H1 (cell line): ENCODE data around the gene SUMF1. TPM values are rescaled to one million over a fixed set of nuclear protein-coding genes. Genes with fewer than 3 reads are reported as not detected.

Experiments
- CHD7 ChIP-seq: fragments of 300-600 bp; sonication (generic); IDR thresholded peaks from 2 replicates; pipeline ENCODE4 v1.7.1; 2012; ENCODE audit warnings: low read length, moderate library complexity, mild to moderate bottlenecking, inconsistent platforms; ENCODE audit not compliant: insufficient replicate concordance
- POLR2A ChIP-seq, 2 experiments: IDR thresholded peaks; 1 replicate in 1 of 2; 2 replicates in 1 of 2; pipeline ENCODE4 v1.6.1; 2011; ENCODE audit warnings: low read depth in 2 of 2, low read length in 2 of 2, mild to moderate bottlenecking in 2 of 2; ENCODE audit errors: control extremely low read depth in 1 of 2
- polyA plus RNA-seq, 7 experiments: library from polyadenylated mRNA; depleted of rRNA in 3 of 7; stranded (reverse) in 5 of 7; unstranded in 2 of 7; fragments of >200 nt in 5 of 7; fragments of 200-250 nt in 2 of 7; gene quantifications; 1 replicate in 5 of 7; 2 replicates in 1 of 7; 4 replicates in 1 of 7; pipeline versions ENCODE4 v1.2.1 to v1.2.3, GENCODE V29; 2011 to 2013; ENCODE audit warnings: missing spikeins in 2 of 7, mixed read lengths in 2 of 7
- total RNA-seq: library from RNA; stranded (reverse); fragmentation: NEBNext Ultra II Directional; extraction: Animal tissue kit (Norgen Biotek cat#: 25700); gene quantifications from 2 replicates; pipeline ENCODE4 v1.2.1, GENCODE V29; 2021

Gene SUMF1
- total and polyA plus RNA-seq, 2 of the 8 experiments (the other 6 are each of a cell fraction or from before 2014, with no cell fraction given), result 12.5 to 15.0 TPM

- no peak for TF ChIP-seq CHD7
- no peak for TF ChIP-seq POLR2A (IDR thresholded peaks at IDR 0.05; ENCODE audit: control extremely low read depth in 1 of 2, low read depth in 2 of 2, low read length in 2 of 2)
Observed at GRCh38 chr3:4418156-4418555, 48.9 kb downstream of the SUMF1 start (continued).
